HG03354 (cell line): ENCODE data around the gene HSD3B7.
"Not testable (repeated sequence)": the region's sequence is repeated elsewhere in the genome, so short reads cannot be mapped to it uniquely, and the experiment has no call there.

ENCODE experiments used
- ATAC-seq: cut with Tn5 transposase; IDR thresholded peaks from one replicate; pipeline ENCODE4 v1.9.1; 2021; ENCODE audit warnings: mild to moderate bottlenecking; ENCODE audit not compliant: unreplicated experiment, poor library complexity, severe bottlenecking

HSD3B7 gene

DNA sequence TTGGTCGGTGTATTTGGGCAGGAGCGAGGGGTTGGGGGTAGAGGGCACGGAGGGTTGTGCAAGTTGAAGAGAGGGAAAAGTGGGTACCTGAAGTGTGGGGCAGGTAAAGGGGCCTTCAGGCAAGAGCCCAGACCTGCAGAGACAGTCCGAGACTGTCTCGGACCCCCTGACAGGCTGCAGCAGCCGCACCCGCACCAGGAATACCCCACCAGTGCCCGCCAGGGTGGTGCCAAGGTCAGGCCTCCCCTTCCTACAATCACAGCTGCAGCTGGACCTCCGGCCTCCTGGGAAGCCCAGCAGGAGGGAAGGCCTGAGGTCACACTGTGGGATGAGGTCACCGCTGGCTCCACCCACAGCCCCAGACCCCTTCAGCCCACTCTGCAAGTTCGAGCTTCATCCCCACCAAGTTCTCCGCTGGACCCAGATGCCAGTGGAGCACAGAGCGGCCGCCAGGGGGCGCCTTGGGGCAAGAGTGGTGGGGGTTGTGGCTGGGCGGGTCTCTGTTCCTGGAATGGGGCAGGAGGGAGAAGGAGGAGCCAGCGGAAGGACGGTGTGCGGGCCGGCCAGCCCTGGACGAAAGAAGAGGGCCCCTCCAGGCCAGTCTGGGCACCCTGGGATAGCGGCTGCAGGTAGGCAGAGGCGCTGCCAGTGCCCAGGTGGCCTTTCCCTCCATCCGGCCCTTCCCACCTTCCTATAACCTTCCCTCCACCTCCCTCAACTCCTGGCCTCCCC is at the start of gene HSD3B7:
Gene HSD3B7 (plus strand): TSS at position 539 of the 732 bp plus-strand sequence. CDS start 452 bp downstream, outside the sequence.
- ATAC-seq = peak; percentile 63

DNA sequence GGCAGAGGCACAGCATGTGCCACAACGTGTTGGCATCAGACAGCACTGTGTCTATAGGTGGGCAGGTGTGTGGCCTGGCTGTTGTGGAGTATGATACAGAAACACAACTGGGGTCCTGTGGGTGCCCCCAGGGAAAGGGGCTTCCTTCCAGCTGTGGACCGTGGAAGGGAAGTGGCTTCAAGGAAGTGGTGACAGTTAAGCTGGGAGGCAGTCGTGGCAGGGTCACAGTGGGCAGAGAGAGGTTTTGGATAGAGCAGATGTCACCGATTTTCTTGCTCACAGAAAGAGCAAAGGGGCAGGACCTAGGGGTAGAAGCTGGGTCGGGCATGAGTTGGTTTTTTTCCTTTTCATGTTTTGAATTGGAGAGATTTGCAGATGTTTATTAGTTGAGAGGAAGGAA is 47.3 kb upstream of the HSD3B7 start:
- ATAC-seq = no peak

DNA sequence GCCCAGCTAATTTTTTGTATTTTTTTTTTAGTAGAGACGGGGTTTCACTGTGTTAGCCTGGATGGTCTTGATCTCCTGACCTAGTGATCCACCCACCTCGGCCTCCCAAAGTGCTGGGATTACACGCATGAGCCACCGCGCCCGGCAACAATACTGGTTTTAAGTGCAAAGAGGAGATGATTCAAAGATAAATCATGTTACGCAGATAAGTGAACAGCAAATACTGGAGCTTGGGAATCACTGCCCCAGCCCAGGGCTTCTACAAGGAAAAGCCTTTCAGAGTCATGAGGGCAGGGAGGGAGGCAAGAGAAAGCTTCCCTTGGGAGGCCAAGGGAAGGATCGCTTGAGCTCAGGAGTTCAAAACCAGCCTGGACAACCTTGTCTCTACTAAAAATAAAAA is 45.4 kb upstream of the HSD3B7 start:
- not testable (repeated sequence) for ATAC-seq

DNA sequence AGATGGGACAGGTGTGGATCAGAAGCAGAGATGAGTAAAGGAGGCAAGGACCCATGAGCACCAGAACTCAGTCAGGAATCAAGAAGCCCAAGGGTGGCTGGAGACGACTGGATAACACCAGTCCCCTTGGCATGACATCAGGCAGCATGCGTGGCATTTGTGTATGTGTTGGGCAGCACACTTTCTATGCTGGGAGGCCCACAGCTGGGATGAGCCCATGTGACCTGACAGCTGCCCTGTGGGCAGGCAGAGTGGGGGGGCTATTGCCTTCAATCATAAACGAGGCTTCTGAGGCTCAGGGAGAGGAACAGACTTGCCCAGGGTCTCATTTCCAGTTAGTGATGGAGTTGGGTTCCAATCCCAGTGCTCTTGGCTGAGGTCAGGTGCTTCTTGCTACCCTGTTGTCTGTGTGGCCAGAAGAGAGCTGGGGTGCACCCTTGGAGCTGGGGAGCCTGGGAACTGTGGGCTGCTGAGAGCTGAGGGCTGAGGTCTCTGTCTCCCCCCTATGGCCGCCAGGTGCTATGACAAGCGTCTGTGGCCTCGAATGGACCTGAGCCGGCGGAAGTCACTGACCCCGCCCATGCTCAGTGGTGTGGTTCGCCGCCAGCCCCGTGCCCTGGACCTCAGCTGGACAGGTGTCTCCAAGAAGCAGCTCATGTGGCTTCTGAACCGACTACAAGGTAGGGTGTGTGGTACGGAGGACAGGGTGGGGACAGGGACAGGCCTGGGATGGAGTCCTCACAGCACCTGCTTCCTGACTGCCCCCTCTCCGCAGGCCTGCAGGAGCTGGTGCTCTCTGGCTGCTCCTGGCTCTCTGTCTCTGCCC is 43.2 kb upstream of the HSD3B7 start:
- ATAC-seq = peak; percentile 94

DNA sequence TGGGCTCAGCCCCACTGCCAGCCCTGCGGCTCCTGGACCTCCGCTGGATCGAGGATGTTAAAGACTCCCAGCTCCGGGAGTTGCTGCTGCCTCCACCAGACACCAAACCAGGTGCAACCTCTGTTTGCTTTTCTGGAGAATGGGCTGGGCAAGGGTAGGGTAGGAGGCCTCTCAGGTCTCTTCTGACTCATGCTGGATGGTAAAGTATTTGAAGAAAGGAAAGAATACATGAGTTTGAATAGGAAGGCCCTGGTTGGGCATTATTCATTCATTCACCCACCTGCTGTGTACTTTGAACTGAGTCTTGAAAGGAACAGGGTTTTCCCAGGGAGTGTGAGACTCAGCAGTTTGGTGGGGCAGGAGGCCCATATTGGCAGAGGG is 42.6 kb upstream of the HSD3B7 start:
- no peak for ATAC-seq

DNA sequence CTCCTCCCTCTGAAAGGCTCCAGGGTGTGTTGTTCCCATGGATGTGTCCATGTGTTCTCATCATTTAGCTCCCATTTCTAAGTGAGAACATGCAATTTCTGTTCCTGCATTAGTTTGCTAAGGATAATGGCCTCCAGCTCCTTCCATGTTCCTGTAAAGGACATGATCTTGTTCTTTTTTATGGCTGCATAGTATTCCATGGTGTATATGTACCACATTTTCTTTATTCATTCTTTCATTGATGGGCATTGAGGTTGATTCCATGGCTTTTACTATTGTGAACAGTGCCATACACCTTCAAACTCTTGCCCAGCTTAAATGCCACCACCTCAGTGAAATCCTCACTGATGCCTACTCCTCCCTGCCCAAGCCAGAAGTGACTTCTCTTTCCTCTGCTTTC is 40.7 kb upstream of the HSD3B7 start:
- ATAC-seq = no peak

DNA sequence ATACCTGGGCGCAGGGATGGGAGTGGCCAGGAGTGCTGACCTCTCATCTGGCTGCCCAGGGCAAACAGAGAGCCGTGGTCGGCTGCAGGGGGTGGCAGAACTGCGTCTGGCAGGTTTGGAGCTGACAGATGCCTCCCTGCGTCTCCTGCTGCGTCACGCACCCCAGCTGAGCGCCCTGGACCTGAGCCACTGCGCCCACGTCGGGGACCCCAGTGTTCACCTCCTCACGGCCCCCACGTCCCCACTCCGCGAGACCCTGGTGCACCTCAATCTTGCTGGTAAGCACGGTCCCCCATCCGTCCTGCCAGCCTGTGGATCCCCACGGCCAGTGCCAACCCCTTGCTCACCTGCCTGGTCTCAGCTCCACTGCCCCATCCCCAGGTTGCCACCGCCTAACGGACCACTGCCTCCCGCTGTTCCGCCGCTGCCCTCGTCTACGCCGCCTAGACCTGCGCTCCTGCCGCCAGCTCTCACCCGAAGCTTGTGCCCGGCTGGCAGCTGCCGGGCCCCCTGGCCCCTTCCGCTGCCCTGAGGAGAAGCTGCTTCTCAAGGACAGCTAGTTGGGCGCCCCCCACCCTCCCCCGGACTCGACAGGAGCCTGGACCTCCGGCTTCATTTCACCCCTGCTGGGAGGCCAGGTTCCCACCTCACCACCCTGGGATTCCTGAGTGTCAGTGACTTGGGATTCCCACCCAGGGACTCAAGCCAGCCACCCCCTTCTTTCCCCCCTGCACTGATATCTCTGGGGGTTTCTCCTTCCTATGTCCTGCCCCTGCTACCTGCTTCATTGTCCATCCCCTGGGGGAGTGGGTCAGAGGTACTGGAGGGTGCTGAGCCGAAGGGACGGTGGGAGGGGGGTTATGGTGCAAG is 38.1 kb upstream of the HSD3B7 start:
- ATAC-seq = no peak

DNA sequence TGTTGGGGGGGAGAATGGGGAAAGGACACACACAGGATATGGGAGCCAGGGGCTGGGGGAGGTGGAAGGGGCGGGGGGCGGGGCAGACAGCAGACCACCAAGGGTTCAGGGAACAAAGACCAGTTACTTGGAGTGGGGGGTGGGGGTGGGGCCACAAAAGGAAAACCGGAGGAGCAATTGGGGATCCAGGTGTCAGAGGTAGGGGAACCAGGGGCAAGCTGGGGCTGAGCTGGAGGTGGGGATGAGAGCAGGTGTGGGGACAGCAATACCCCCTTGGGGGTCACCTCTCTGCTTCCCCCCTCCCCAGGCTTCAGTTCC is 37.5 kb upstream of the HSD3B7 start:
- no peak for ATAC-seq

DNA sequence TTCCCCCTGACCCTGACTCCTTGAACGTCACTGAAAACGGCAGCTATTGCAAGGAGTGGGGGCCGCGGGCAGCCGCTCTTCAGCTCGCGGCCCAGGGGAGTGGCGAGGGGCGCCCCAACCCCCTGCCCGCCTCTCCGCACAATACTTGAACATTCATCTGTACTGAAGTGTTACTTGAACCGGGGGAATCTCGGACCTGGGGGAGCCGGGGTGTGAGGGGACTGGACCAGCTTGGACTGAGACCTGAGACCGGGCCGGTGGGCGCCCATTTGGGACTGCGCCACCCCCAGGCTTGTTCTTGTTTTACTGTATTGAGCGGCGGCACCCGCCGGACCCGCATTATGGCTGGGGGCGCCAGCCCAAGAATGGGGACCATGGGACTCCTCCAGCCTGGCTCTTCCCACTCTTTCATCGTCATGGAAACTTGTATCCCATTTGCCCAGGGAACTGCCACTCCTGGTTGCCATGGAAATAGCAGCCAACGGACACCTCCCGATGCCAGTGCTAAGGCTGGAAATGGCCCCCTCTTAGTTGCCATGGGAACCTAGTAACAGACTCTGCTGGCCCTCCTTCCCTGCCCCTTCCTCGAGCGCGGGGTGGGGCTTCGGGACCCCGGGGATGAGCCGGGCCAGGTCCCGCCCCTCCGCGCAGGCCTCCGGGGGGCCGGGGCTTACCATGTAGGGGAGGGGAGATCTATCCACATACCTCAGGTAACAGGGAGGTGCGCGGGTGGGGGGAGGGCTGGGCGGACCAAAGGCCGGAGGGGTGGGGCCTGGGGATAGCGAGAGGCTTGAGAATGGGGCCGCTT is 36.9 kb upstream of the HSD3B7 start:
- ATAC-seq = peak; percentile 17

DNA sequence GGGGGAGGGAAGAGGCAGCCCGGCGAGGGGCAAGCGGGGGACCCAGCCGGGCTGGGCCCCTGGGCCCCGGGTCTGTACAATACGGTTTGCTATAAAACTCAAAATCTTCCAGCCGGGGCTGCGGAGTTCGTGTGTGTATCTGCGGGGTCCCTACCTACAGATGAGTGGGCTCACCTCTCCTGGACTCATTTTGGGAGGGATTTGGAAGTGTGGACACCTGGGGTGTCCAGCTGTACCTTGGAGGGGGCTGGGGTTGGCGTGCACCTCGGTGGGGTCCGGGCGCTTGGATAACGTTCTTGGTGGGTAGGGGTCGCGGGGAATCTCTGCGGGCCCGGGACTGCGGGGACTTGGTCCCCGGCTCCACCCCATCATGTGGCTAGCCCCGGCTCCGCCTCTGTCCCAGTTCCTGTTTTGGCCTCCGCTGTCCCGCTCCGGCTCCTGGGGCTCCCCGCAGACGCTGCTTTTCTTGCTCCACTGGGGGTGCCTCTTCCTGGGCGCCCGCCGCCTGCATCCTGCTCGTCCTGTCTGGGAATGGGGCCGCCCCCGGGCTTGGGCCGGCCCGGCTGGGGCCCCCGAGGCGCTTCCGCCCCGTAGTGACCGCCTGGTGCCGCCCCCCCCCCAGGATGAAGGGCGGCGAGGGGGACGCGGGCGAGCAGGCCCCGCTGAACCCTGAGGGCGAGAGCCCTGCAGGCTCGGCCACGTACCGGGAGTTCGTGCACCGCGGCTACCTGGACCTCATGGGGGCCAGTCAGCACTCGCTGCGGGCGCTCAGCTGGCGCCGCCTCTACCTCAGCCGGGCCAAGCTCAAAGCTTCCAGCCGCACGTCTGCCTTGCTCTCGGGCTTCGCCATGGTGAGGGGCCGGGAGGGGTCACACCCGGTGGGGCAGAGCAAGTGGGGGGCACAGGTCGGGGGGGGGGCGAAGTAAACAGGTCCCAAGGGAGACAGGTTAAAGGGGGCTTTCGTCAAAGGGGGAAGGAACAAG is 36.0 kb upstream of the HSD3B7 start, which contains the start of gene ORAI3:
Gene ORAI3 (plus strand): TSS at position 402 of the 983 bp plus-strand sequence. CDS start 222 bp downstream, at position 624.
- peak; percentile 71 for ATAC-seq

DNA sequence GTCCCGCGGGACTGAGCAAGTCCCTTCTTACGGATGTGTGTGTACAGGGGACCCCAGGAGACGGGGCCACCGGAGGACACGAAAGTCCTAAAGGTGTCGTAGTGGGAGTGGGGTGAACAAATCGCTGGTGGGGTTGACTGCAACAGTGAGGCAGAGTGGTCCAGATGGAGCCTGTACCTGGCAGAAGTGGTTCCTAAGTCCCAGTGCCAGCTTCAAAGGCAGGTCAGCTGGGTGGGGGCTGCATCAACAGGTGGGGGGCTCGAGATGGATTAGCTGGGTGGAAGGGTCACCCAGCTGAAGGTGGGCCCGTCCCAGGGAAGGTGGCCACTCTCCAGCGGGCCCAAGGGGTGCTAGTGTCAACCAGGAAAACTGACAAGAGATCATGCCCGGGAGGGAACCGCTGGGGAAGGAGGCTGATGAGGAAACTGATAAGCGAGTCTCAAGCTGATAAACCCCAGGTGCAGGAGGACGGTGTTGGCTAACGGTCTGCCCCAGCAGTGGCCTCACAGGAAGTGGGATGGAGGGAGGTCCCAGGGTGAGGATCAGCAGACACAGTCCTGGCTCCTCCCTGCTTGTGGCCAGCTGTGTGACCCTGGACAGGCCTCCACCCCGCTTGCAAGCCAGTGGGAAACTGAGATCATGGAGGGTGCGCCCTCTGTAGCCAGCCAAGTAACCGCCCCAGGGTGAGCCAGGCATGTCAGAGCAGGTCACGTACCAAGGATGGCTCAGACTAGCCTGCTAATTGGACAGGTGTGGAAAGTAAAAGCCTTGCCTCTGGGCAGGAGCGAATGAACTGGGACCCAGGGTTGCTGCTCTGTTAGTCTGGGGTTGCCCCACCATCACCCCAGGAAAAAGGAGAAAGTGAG is 35.1 kb upstream of the HSD3B7 start:
- peak; percentile 43 for ATAC-seq

DNA sequence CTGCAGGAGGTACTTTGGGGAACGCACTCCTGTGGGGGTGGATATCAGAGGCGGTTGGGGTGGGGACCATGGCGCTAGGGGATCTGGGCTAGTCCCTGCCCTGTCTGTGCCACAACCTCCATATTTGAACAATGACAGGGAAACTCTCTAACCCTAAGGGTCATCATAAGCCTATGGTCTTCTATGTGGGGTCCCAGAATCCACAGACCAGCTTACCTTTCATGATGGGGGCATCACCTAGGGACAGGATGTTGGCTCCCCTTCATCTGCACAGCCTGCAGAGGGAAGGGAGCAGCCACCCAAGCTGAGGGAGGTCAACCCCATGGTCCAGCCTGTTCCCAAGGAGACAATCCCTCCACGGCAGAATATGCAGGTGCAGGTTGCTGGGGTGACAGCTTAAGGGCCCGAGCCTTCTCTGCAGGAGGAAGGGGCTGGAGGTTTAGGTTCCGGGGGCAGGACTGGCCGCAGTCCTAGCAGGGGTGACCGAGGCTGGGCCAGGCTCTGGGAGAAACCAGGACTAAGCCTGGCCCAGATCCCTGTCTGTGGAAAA is 34.4 kb upstream of the HSD3B7 start:
- no peak for ATAC-seq

DNA sequence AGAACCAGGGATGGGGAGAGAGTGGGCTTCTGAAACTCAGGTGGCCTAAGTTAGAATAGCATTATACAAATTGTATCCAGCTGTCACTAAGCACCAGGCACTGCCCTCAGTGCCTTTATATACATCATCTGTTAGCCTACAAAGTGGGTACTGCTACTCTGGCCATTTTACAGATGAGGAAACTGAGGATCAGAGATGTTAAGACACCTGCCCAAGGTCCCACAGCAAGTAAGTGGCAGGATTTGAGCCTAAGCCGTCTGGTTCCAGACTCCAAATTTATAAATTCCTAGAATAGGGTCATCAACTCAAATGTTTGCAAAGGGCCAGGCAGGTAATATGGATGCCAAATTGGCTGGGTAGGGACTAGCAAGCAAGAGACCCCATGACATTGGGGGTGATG is 33.8 kb upstream of the HSD3B7 start:
- no peak for ATAC-seq

DNA sequence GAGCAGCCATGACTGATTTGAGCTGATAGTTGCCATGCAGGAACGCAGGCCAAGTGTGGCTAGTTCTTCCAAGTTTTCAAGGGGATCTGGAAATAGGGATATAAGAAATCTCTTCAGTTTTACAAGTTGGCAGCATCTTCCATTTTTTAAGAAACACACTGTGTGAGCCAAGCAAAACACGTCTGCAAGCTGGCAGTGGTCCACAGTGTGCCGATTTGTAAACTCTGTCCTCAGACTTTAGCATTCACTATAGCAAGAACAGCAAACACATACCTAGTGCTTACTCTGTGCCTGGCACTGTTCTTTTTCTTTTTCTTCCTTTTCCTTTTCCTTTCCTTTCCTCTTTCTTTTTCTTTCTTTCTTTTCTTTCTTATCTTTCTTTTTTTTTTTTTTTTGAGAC is 33.3 kb upstream of the HSD3B7 start:
- no peak for ATAC-seq

DNA sequence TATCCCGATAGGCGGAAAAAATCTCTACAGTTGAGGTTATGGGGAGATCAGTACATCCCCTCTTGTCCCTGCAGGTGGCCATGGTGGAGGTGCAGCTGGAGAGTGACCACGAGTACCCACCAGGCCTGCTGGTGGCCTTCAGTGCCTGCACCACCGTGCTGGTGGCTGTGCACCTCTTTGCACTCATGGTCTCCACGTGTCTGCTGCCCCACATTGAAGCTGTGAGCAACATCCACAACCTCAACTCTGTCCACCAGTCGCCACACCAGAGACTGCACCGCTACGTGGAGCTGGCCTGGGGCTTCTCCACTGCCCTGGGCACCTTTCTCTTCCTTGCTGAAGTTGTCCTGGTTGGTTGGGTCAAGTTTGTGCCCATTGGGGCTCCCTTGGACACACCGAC is 31.9 kb upstream of the HSD3B7 start:
- no peak for ATAC-seq

DNA sequence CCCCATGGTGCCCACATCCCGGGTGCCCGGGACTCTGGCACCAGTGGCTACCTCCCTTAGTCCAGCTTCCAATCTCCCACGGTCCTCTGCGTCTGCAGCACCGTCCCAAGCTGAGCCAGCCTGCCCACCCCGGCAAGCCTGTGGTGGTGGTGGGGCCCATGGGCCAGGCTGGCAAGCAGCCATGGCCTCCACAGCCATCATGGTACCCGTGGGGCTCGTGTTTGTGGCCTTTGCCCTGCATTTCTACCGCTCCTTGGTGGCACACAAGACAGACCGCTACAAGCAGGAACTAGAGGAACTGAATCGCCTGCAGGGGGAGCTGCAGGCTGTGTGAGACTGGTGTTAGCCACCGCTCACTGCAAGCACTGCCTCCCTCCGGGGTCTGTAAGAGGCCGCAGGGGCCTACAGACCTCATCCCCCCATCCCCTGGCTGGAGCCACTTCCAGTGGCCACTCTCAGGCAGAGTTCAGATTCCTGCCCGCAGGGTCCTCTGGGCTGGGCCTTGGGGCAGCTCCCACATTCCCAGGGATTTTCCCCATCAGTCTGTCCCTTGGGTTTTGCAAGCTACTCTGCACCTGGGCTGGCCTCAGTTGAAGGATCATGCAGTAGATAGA is 31.4 kb upstream of the HSD3B7 start:
- ATAC-seq = no peak

DNA sequence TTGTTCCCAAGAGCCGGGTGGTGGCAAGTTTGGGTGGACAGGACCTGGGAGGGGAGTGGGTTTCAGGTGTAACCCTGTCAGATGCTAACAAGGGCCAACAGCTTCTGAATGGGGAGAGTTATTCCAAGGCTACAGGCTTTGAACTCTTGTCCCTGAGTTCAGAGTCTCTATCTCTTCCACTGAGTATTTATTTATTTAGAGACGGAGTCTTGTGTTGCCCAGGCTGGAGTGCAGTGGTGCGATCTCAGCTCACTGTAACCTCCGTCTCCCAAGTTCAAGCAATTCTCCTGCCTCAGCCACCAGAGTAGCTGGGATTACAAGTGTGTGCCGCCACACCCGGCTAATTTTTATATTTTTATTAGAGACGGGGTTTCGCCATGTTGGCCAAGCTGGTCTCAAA is 30.0 kb upstream of the HSD3B7 start:
- ATAC-seq = no peak
